ENCODE measurements around the gene MMRN1.

MMRN1 gene

GRCh38 chr4:89894649-89895550 lies at the start of gene MMRN1:
MMRN1 (plus strand) TSS chr4:89894854; CDS start chr4:89894972, 118 bp downstream.
- DNase-seq, result no peak

- no peak for DNase-seq
Measured at GRCh38 chr4:89847571-89848325, 46.9 kb upstream of the MMRN1 start.

- DNase-seq, result no peak
Measured at GRCh38 chr4:89855236-89855635, 39.4 kb upstream of the MMRN1 start.

GRCh38 chr4:89860971-89861370 lies 33.7 kb upstream of the MMRN1 start:
- no peak for DNase-seq

GRCh38 chr4:89863533-89863932 lies 31.1 kb upstream of the MMRN1 start:
- no peak for DNase-seq

- DNase-seq, result no peak
Measured at GRCh38 chr4:89868276-89868675, 26.4 kb upstream of the MMRN1 start.

- no peak for DNase-seq
Measured at GRCh38 chr4:89868999-89869589, 25.6 kb upstream of the MMRN1 start.

- no peak for DNase-seq
Measured at GRCh38 chr4:89871211-89871610, 23.4 kb upstream of the MMRN1 start.

GRCh38 chr4:89876548-89876947 lies 18.1 kb upstream of the MMRN1 start:
- DNase-seq, result no peak

- no peak for DNase-seq
Measured at GRCh38 chr4:89878611-89879010, 16.0 kb upstream of the MMRN1 start.

- no peak for DNase-seq
Measured at GRCh38 chr4:89879215-89879614, 15.4 kb upstream of the MMRN1 start.

GRCh38 chr4:89889289-89889688 lies 5.4 kb upstream of the MMRN1 start:
- DNase-seq, result no peak

- DNase-seq, result no peak
Measured at GRCh38 chr4:89897867-89898266, 3.2 kb downstream of the MMRN1 start.

GRCh38 chr4:89898304-89898716 lies 3.7 kb downstream of the MMRN1 start:
- DNase-seq, result no peak

GRCh38 chr4:89899152-89899551 lies 4.5 kb downstream of the MMRN1 start:
- no peak for DNase-seq

GRCh38 chr4:89899854-89900253 lies 5.2 kb downstream of the MMRN1 start:
- DNase-seq, result no peak

- peak; percentile 72 for DNase-seq
Measured at GRCh38 chr4:89901808-89902431, 7.3 kb downstream of the MMRN1 start.

- DNase-seq, result no peak
Measured at GRCh38 chr4:89904524-89904923, 9.9 kb downstream of the MMRN1 start.

- DNase-seq, result no peak
Measured at GRCh38 chr4:89906316-89906715, 11.7 kb downstream of the MMRN1 start.

GRCh38 chr4:89906777-89907521 lies 12.3 kb downstream of the MMRN1 start:
- DNase-seq, result no peak

- DNase-seq, result no peak
Measured at GRCh38 chr4:89909889-89910288, 15.2 kb downstream of the MMRN1 start.

GRCh38 chr4:89913623-89914022 lies 19.0 kb downstream of the MMRN1 start:
- DNase-seq, result no peak

Measured in right forelimb (tissue), 1 donor.